GM04503 (cell line): ENCODE results near the gene ACTR1B.
A peak's percentile ranks its signal among the peaks of the same experiment; 100 is the strongest.
"Not testable (repeated sequence)": the region's sequence is repeated elsewhere in the genome, so short reads cannot be mapped to it uniquely, and the experiment has no call there.

Source experiments
- DNase-seq: peaks from one replicate; pipeline ENCODE4 v3.0.0-alpha.2; 2012; ENCODE audit warnings: low read depth

Gene ACTR1B

DNA sequence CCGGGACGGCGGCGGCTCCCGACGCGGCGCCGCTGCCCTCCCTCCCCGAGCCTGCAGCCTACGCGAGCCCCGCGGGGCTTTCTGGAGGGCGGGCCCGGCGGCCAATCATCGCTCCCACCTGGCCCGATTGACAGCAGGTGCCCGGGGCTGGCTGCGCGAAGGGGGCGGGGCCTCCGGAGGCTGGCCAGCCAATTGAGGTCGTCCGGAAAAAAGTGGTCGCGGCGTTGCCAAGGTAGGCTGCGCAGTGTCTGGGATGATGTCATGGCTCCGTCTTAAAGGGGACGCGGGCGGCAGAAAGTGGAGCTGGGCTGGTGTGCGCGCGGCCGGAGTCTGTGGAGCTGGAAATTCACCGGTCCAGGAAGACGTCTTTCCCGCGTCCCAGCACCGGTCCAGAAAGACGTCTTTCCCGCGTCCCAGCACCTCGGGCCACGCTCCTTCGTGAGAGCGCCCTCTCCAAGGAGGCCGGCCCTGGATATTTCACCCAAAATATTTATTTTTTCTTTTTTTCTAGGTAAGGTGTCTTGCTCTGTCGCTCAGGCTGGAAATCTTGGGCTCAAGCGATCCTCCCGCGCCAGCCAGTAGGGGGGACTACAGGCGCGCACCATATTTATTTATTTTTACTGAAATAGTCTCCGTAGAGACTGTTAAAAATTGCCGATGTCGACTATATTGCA is at the start of gene ACTR1B:
TSS of gene ACTR1B (minus strand) at position 83 of the 674 bp plus-strand sequence. CDS start 154 bp downstream, outside the sequence.
- DNase-seq: peak; percentile 86

DNA sequence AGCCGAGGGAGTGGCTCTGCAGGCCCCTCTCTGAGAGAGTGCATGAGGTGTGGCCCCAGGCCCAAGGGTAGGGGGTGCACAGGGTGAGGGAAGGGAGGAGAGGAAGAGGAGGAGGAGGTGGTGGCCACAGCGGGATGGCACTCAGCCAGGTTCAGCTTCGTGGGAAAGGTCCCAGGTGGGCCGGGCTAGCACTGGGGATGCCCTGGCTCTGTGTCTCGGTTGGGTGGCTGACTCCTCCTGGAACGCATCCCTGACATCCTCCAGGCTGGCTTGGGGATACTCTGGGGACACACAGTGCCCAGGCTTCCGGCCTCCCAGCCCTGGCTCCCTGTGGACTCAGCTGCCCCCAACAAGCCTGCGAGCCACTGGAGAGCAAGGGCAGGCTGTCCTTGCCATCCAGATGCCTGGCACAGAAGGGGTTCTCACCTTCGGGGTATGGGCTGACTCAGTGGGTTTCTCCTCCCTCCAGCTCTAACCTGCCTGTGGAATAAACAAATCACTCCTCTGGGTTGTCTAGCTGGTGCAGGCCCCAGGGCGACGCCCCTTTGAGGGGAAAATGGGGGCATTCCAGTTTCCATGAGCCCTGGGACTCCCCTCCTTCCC is 49.0 kb upstream of the ACTR1B start:
- no peak for DNase-seq

DNA sequence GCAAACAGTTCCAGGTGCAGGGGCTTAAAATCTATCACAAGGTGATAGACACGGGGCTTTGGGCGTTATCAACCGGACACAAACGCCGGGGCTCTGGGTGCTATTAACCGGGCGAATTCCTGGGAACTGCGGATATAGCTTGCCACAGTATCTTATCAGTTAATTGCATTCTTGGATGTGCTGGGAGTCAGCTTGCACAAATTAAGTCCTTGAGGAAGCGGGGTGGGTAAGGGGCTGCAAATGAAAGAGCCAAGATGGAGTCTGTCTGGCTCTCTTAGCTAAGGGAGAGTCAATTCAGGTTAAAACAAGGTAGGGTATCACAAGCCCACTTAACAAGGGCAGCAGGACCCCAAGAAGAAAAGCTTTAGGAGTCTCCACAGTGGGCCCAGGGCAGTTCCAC is 48.3 kb upstream of the ACTR1B start:
- not testable (repeated sequence) for DNase-seq

DNA sequence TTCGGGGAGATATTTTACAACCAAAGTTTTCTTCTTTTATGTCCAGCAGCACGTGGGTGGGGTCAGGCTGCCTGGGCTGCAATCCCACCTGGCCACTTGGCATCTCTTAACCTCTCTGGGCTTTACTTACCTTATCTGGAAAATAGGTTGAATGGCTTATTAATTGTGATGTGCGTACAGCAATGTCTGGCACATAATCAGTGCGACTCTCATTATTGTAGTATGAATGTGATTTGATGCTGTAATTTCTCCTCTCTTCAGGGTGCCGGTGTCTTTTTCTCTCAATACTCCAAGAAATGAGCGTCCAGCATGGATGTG is 47.5 kb upstream of the ACTR1B start:
- DNase-seq: no peak

- no peak for DNase-seq
Observed at GRCh38 chr2:97708608-97709007, 44.8 kb upstream of the ACTR1B start.

DNA sequence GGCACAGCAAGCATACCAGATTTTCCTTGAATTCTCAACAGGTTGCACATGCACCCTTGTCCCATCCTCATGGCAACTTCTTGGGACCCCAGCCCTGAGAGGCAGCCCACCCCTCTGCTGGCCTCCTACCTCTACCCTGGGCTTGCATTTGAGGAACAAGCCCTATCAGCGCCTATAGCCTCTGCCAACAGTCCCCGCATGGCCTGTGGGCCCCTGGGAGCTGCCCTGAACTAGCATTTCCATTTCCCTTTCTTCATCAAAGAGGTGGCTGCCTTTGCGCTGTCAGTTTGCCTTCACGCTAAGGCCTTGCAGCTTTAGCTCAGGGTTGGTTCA is 44.2 kb upstream of the ACTR1B start:
- DNase-seq: no peak

GRCh38 chr2:97707362-97708047 is 43.7 kb upstream of the ACTR1B start:
- DNase-seq: no peak

- no peak for DNase-seq
Observed at GRCh38 chr2:97706708-97707345, 43.0 kb upstream of the ACTR1B start.

GRCh38 chr2:97706112-97706511 is 42.3 kb upstream of the ACTR1B start:
- no peak for DNase-seq

DNA sequence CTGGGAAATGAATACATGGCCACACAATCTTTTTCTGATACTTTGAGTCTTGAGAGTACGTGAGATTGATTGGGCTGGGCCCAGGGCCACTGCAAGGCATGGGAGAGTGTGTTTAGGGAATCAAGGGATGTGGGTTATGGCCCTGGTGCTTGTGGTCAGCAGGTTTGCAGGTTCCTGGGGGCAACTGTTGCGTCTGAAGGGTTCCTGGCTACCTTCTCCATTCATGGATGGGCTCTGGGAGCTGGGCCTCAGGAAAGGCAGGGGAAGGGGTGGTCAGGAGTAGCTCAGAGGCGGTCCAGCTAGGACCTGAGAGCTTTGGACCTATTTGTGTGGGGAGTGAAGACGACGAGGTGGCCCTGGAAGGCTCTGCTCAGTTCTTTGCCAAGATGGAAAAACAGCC is 41.1 kb upstream of the ACTR1B start:
- DNase-seq: no peak

- no peak for DNase-seq
Observed at GRCh38 chr2:97703741-97704140, 39.9 kb upstream of the ACTR1B start.

DNA sequence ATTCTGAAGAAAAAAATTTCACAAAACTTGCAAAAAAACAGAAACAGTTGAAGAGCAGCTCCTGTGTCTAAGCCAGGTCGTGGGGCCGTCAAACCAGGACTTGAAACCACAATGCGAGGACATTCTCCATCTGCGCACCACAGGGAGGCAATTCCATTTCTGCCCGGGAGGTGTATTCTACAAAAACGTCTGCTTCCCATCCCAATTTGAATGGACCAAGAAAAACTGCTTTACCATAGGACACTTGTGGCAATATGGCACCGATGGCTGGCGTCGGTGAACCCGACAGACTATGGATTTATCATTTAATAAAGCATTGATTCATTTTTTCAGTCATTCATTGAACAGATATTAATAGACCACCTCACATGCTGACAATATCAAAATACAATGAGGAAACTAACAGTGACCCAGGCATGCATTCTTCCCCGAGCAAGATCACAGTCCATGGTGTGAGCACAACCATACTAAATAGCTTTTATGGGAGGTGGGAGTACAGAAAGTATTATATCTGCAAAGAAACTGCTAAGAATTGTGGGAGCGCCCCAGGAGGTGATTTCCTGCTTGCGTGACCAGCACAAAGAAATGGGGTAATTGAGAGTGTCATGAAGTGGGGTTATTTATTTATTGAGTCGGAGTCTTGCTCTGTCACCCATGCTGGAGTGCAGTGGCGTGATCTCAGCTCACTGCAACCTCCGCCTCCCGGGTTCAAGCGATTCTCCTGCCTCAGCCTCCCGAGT is 39.1 kb upstream of the ACTR1B start:
- DNase-seq: no peak

- no peak for DNase-seq
Observed at GRCh38 chr2:97701851-97702465, 38.1 kb upstream of the ACTR1B start.

- DNase-seq: no peak
Observed at GRCh38 chr2:97701186-97701585, 37.3 kb upstream of the ACTR1B start.

DNA sequence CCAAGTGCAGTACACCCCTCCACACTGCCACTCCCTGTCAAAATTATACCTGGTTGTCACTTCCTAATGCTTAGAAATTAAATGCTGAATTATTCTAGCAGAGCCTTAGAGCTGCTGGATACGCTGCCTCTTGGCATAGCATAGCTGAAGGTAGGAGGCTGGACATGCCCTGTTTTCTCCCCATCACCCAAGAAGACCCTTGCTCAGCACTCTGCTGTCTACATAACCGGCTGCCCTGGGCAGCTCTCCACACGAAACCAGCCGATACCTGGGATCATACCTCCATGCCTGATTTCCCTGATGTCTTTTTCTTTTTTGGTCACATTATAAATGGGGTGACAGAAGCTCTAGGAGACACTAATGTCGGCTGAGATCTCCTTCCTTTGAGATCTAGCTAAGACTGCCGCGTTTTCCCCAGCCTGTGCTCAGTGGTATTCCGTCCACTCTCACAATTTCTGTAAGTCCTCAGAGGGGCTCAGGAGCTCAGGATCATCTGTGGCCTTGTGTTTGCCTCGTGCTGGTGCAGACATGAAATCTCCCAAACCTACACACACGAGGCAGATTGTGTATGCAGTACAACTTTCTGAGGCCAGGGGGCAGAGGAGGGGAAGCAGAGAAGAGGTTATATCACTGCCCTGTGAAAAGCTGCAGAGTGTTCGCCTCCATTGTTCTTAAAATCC is 36.1 kb upstream of the ACTR1B start:
- DNase-seq: no peak

- DNase-seq: no peak
Observed at GRCh38 chr2:97698530-97698929, 34.7 kb upstream of the ACTR1B start.

GRCh38 chr2:97697252-97698235 is 33.7 kb upstream of the ACTR1B start:
- DNase-seq: no peak

DNA sequence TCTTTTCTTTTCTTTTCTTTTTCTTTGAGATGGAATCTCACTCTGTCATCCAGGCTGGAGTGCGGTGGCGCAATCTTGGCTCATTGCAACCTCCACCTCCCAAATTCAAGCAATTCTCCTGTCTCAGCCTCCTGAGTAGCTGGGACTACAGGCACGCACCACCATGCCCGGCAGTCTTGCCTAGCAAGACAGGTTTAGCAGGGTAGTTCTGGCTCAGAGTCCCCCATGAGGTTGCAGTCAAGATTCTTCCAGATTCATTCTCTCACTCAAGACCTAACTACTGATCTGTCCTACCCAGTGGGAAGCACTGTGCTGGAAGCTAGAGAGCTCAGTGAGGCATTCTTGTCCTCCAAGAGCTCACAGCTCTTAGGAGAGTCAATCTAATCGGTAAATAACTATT is 31.9 kb upstream of the ACTR1B start:
- DNase-seq: no peak

DNA sequence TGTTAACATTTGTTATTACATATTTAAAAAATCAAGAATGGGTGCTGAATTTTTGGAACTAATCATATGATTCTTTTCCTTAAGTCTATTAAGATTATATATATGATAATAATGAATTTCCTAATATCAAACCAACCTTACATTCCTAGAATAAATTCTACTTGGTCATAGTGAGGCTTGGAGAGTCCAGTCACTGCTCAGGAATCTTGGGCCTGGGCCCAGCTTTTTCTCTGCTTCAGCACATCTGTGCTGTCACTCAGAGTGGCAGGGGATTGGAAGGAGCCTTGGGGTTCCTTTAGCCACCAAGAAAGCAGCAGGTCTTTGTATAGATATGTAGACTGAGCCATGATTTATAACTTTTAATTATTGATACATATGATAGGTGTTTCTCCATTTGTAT is 29.6 kb upstream of the ACTR1B start:
- DNase-seq: no peak

DNA sequence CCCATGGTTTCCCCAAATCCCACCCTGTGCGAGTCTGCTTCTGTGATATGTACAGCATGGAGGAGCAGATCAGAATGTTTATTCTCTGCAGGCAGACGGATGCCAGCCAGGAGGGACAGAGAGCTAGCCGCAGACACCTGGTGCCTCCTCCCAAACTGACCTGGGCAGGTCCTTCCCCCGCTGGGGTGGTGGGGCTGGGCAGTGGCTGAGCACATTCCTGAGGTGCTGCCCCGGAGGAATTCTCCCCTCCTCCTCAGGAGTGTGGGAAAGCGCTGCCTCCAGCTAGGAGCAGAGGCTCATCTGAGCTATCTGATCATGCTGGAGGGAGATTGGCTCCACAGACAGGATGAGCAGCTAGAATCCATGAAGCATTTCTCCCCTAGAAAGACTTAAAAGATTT is 27.3 kb upstream of the ACTR1B start:
- DNase-seq: no peak
